ENCODE results near the gene GAL. TPM values are rescaled to one million over a fixed set of nuclear protein-coding genes. Genes with fewer than 3 reads are reported as not detected.

Gene GAL
- total RNA-seq, 4 donors from 2014 or later: 4.9 TPM; not detected in 3

DNA sequence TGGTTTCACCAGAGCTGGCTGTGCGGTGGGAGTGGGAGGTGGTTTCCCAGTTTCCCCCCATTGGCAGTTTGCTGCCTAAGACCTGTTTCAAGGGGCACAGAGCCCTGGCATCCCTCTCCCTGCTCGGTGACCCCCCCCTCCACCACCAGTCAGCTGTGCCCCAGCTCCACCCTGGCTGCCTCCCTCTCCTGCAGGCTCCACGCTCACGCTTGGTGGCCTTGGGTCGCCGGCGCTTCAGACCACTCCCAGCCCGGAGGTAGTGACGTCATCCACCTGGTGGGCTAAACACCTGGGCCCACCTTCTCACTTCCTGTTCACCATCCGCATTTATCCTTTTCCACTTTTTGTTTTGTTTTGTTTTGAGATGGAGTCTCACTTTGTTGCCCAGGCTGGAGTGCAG, 7.8 kb downstream of the GAL start:
- TF ChIP-seq, protein P1, sequence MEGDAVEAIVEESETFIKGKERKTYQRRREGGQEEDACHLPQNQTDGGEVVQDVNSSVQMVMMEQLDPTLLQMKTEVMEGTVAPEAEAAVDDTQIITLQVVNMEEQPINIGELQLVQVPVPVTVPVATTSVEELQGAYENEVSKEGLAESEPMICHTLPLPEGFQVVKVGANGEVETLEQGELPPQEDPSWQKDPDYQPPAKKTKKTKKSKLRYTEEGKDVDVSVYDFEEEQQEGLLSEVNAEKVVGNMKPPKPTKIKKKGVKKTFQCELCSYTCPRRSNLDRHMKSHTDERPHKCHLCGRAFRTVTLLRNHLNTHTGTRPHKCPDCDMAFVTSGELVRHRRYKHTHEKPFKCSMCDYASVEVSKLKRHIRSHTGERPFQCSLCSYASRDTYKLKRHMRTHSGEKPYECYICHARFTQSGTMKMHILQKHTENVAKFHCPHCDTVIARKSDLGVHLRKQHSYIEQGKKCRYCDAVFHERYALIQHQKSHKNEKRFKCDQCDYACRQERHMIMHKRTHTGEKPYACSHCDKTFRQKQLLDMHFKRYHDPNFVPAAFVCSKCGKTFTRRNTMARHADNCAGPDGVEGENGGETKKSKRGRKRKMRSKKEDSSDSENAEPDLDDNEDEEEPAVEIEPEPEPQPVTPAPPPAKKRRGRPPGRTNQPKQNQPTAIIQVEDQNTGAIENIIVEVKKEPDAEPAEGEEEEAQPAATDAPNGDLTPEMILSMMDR (IDR thresholded peaks at IDR 0.05; ENCODE audit: low read depth): no peak

DNA sequence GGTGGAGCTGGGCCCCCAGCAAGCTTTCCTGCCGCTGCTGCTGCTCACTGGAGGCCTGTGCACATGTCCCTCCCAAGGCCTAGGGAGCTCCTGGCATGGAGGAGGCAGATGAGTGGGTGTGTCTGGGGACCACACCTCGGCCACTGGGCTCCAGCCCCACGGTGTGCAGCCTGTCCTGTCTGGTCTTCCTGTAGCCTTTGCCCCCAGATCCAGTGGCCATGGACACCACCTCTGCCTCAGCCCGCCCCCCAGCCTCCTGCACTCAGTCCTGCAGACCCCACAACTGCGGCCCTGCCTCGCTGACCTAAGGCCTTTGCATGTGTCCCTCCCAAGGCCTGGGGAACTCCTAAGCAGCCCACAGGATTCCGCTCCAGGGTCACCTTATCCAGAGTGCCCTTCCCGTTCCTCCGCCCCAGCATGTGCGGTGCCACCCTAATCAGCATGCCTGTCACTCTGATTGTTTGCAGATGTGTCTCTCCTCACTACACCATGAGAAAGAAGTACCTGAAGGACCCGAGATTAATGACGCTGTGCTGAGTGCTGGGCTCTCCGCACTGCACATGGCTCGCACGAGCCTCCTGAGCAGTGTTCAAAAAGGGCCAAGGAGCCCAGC, 8.6 kb downstream of the GAL start:
- TF ChIP-seq, protein P1 (IDR thresholded peaks at IDR 0.05; ENCODE audit: low read depth): no peak

- TF ChIP-seq, protein P1 (IDR thresholded peaks at IDR 0.05; ENCODE audit: low read depth): no peak
Measured at GRCh38 chr11:68693484-68693882, 9.1 kb downstream of the GAL start.

- TF ChIP-seq, protein P1 (IDR thresholded peaks at IDR 0.05; ENCODE audit: low read depth): no peak
Measured at GRCh38 chr11:68694431-68695297, 10.3 kb downstream of the GAL start.

- TF ChIP-seq, protein P1 (IDR thresholded peaks at IDR 0.05; ENCODE audit: low read depth): no peak
Measured at GRCh38 chr11:68695531-68695930, 11.2 kb downstream of the GAL start.

DNA sequence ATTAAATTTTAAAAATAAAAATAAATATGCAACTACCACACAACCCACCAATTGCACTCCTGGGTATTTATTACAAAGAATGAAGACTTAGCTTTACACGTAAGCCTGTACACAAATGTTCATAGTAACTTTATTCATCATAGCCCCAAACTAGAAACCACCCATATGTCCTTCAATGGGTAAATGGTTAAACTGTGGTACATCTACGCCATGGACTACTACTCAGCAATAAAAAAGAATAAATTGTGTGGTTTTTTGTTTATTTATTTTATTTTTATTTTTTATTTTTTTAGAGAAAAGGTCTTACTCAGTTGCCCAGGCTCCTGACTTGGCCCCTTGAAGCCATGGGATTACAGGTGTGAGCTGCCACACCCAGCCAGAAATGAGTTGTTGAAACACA, 14.6 kb downstream of the GAL start:
- TF ChIP-seq, protein P1 (IDR thresholded peaks at IDR 0.05; ENCODE audit: low read depth): no peak

- TF ChIP-seq, protein P1 (IDR thresholded peaks at IDR 0.05; ENCODE audit: low read depth): no peak
Measured at GRCh38 chr11:68704887-68705286, 20.5 kb downstream of the GAL start.

All from subcutaneous adipose tissue (tissue), 4 donors.